ENCODE measurements around the gene SP140L.

DNA sequence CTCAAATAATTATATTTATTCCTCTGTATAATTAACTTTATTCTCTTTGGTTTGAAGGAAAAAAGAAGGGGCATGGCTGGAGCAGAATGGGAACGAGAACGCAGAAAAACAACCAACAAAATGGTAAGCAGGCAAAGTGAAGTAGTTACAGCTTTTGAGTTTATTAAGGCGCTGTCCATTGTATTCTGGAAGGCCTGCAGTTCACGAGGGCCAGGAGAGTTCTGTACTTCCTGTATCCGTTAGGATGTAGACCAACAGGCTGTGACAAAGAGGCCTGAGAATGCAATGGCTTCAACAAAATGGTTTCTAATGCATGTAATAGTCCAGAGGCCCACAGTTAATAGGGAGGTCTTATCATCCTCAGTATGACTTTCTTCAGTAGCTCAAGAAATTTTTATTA, 56.5 kb downstream of the SP140L start:
- TF ChIP-seq, protein P1, sequence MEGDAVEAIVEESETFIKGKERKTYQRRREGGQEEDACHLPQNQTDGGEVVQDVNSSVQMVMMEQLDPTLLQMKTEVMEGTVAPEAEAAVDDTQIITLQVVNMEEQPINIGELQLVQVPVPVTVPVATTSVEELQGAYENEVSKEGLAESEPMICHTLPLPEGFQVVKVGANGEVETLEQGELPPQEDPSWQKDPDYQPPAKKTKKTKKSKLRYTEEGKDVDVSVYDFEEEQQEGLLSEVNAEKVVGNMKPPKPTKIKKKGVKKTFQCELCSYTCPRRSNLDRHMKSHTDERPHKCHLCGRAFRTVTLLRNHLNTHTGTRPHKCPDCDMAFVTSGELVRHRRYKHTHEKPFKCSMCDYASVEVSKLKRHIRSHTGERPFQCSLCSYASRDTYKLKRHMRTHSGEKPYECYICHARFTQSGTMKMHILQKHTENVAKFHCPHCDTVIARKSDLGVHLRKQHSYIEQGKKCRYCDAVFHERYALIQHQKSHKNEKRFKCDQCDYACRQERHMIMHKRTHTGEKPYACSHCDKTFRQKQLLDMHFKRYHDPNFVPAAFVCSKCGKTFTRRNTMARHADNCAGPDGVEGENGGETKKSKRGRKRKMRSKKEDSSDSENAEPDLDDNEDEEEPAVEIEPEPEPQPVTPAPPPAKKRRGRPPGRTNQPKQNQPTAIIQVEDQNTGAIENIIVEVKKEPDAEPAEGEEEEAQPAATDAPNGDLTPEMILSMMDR (IDR thresholded peaks at IDR 0.05): no peak
- TF ChIP-seq POLR2AphosphoS5 (IDR thresholded peaks at IDR 0.05): no peak

Measured in prostate gland (tissue), 2 donors.